HG03439 (cell line): ENCODE data around the gene SHROOM3.

ENCODE experiments used
- ATAC-seq: cut with Tn5 transposase; IDR thresholded peaks from one replicate; pipeline ENCODE4 v1.9.1; 2021; ENCODE audit warnings: mild to moderate bottlenecking, moderate library complexity; ENCODE audit not compliant: unreplicated experiment

Gene SHROOM3

GRCh38 chr4:76489686-76490161 lies 54.7 kb downstream of the SHROOM3 start:
- no peak for ATAC-seq

GRCh38 chr4:76492055-76492454 lies 57.0 kb downstream of the SHROOM3 start:
- ATAC-seq, result no peak

- ATAC-seq, result no peak
Measured at GRCh38 chr4:76494243-76494642, 59.2 kb downstream of the SHROOM3 start.

- ATAC-seq, result no peak
Measured at GRCh38 chr4:76494871-76495590, 60.0 kb downstream of the SHROOM3 start.

- ATAC-seq, result no peak
Measured at GRCh38 chr4:76498550-76498949, 63.5 kb downstream of the SHROOM3 start.

GRCh38 chr4:76499461-76499860 lies 64.4 kb downstream of the SHROOM3 start:
- ATAC-seq, result no peak

GRCh38 chr4:76502886-76503285 lies 67.9 kb downstream of the SHROOM3 start:
- ATAC-seq, result no peak

GRCh38 chr4:76504613-76505465 lies 69.8 kb downstream of the SHROOM3 start:
- ATAC-seq, result no peak

GRCh38 chr4:76511947-76512346 lies 76.9 kb downstream of the SHROOM3 start:
- ATAC-seq, result no peak

- no peak for ATAC-seq
Measured at GRCh38 chr4:76513482-76513881, 78.5 kb downstream of the SHROOM3 start.

GRCh38 chr4:76514087-76514486 lies 79.1 kb downstream of the SHROOM3 start:
- ATAC-seq, result no peak

GRCh38 chr4:76515975-76516843 lies 81.2 kb downstream of the SHROOM3 start:
- peak; percentile 81 for ATAC-seq

- no peak for ATAC-seq
Measured at GRCh38 chr4:76518241-76518640, 83.2 kb downstream of the SHROOM3 start.

GRCh38 chr4:76523593-76523992 lies 88.6 kb downstream of the SHROOM3 start:
- no peak for ATAC-seq

GRCh38 chr4:76525751-76526150 lies 90.7 kb downstream of the SHROOM3 start:
- ATAC-seq, result no peak

GRCh38 chr4:76526585-76526990 lies 91.6 kb downstream of the SHROOM3 start:
- no peak for ATAC-seq

- no peak for ATAC-seq
Measured at GRCh38 chr4:76527666-76528065, 92.6 kb downstream of the SHROOM3 start.

- no peak for ATAC-seq
Measured at GRCh38 chr4:76531597-76531996, 96.6 kb downstream of the SHROOM3 start.

- ATAC-seq, result no peak
Measured at GRCh38 chr4:76532805-76533204, 97.8 kb downstream of the SHROOM3 start.

- no peak for ATAC-seq
Measured at GRCh38 chr4:76533314-76533713, 98.3 kb downstream of the SHROOM3 start.
